IMR-90 (cell line): Measurements from ENCODE around the gene HCK. TPM values are rescaled to one million over a fixed set of nuclear protein-coding genes. Genes with fewer than 3 reads are reported as not detected.

Source experiments
- ATAC-seq: fragments of 200-7000 bp; cut with Tn5 transposase; 2 replicates; pipeline ENCODE4 v1.9.1; 2020; ENCODE audit warnings: low read depth, mild to moderate bottlenecking, moderate library complexity
- BruUV-seq: library from RNA; stranded (reverse); fragments of 400-500 nt; replicated peaks from 2 replicates; lab custom pipeline; 2021; lab: Mats Ljungman, UMichigan
- CTCF ChIA-PET: fragments of 300-600 bp; formaldehyde crosslinking; extraction: SDS; loops from one replicate; lab custom pipeline; 2021; ENCODE audit warnings: antibody characterized with exemption; lab: Yijun Ruan, JAX
- POLR2A ChIA-PET: fragments of 300-600 bp; sonication (Branson Sonifier 250); formaldehyde crosslinking; loops from one replicate; lab custom pipeline; 2022; ENCODE audit warnings: antibody characterized with exemption; ENCODE audit not compliant: unreplicated experiment; lab: Charles Lee
- DNase-seq: peaks from one replicate; pipeline ENCODE4 v3.0.0; 2013
- H2AFZ ChIP-seq: replicated peaks from 2 replicates; pipeline ENCODE3; 2013; ENCODE audit warnings: low read length, mild to moderate bottlenecking; ENCODE audit not compliant: poor library complexity
- H2AK5ac ChIP-seq: 2 replicates; pipeline ENCODE4 v1.6.1; 2013; ENCODE audit warnings: low read depth, low read length, inconsistent platforms
- H2AK9ac ChIP-seq: replicated peaks from 2 replicates; pipeline ENCODE3; 2013; ENCODE audit warnings: mild to moderate bottlenecking, low read depth, low read length, moderate library complexity; ENCODE audit not compliant: poor library complexity
- H2BK120ac ChIP-seq: 2 replicates; pipeline ENCODE4 v1.6.1; 2013; ENCODE audit warnings: low read depth, low read length, inconsistent platforms
- H2BK15ac ChIP-seq: 3 replicates; pipeline ENCODE4 v1.6.1; 2013; ENCODE audit warnings: low read depth, low read length, inconsistent platforms
- H2BK20ac ChIP-seq: 2 replicates; pipeline ENCODE4 v1.6.1; 2013; ENCODE audit warnings: low read depth, mild to moderate bottlenecking, inconsistent platforms, low read length, moderate library complexity
- H2BK5ac ChIP-seq: 2 replicates; pipeline ENCODE4 v1.6.1; 2013; ENCODE audit warnings: mild to moderate bottlenecking, low read depth, low read length, inconsistent platforms; ENCODE audit not compliant: poor library complexity, severe bottlenecking
- H3K14ac ChIP-seq: replicated peaks from 2 replicates; pipeline ENCODE4 v1.6.1; 2013; ENCODE audit warnings: low read depth, low read length, inconsistent platforms
- H3K18ac ChIP-seq: 2 replicates; pipeline ENCODE4 v1.6.1; 2013; ENCODE audit warnings: low read depth, low read length, control low read depth
- H3K23ac ChIP-seq: 2 replicates; pipeline ENCODE4 v1.6.1; 2013; ENCODE audit warnings: low read depth, low read length, inconsistent platforms
- H3K27ac ChIP-seq: 2 replicates; pipeline ENCODE4 v1.5.1; 2013; ENCODE audit warnings: mild to moderate bottlenecking, control low read depth, low read length; ENCODE audit not compliant: insufficient read depth
- H3K27me3 ChIP-seq: 2 replicates; pipeline ENCODE4 v1.6.1; 2013; ENCODE audit warnings: low read length; ENCODE audit not compliant: control insufficient read depth, insufficient read depth
- H3K36me3 ChIP-seq: 2 replicates; pipeline ENCODE4 v1.6.1; 2013; ENCODE audit warnings: low read length, mixed read lengths; ENCODE audit not compliant: control insufficient read depth, insufficient read depth
- H3K4ac ChIP-seq: 2 replicates; pipeline ENCODE4 v1.6.1; 2013; ENCODE audit warnings: low read depth, low read length, inconsistent platforms
- H3K4me1 ChIP-seq: 2 replicates; pipeline ENCODE4 v1.6.1; 2013; ENCODE audit warnings: low read length, mixed read lengths; ENCODE audit not compliant: control insufficient read depth, insufficient read depth
- H3K4me2 ChIP-seq: 2 replicates; pipeline ENCODE4 v1.6.1; 2013; ENCODE audit warnings: low read depth, mild to moderate bottlenecking, control low read depth, low read length, moderate library complexity
- H3K4me3 ChIP-seq: 2 replicates; pipeline ENCODE4 v1.5.1; 2013; ENCODE audit warnings: low read depth, mild to moderate bottlenecking, control low read depth, low read length, moderate library complexity; ENCODE audit not compliant: insufficient read depth
- H3K56ac ChIP-seq: 2 replicates; pipeline ENCODE4 v1.6.1; 2013; ENCODE audit warnings: low read length, inconsistent platforms; ENCODE audit not compliant: insufficient read depth; ENCODE audit errors: extremely low read depth
- H3K79me1 ChIP-seq, 2 experiments: 2 replicates each; pipeline ENCODE4 v1.6.1; 2013; ENCODE audit warnings: low read length in 2 of 2, inconsistent platforms in 1 of 2, low read depth in 1 of 2
- H3K9ac ChIP-seq: 2 replicates; pipeline ENCODE4 v1.6.1; 2013; ENCODE audit warnings: low read depth, low read length, control low read depth
- H3K9me1 ChIP-seq: 2 replicates; pipeline ENCODE4 v1.6.1; 2013; ENCODE audit warnings: low read length, inconsistent platforms; ENCODE audit not compliant: insufficient read depth
- H3K9me3 ChIP-seq: 2 replicates; pipeline ENCODE4 v1.6.1; 2013; ENCODE audit warnings: low read length; ENCODE audit not compliant: control insufficient read depth, insufficient read depth
- H4K20me1 ChIP-seq: 2 replicates; pipeline ENCODE4 v1.6.1; 2013; ENCODE audit warnings: low read length, inconsistent platforms; ENCODE audit not compliant: insufficient read depth
- H4K5ac ChIP-seq: 2 replicates; pipeline ENCODE4 v1.6.1; 2013; ENCODE audit warnings: mild to moderate bottlenecking, low read depth, low read length, control low read depth
- H4K8ac ChIP-seq, 2 experiments: 2 replicates each; pipeline ENCODE4 v1.6.1; 2013; ENCODE audit warnings: low read depth in 2 of 2, low read length in 2 of 2, control low read depth in 1 of 2, inconsistent platforms in 1 of 2
- H4K91ac ChIP-seq: 2 replicates; pipeline ENCODE4 v1.6.1; 2013; ENCODE audit warnings: low read depth, low read length, inconsistent platforms; ENCODE audit not compliant: insufficient read depth
- BHLHE40 ChIP-seq: fragments of 150-350 bp; IDR thresholded peaks from 2 replicates; pipeline ENCODE4 v1.6.1; 2016; ENCODE audit warnings: mild to moderate bottlenecking, low read depth, low read length
- CEBPB ChIP-seq: IDR thresholded peaks from 2 replicates; pipeline ENCODE4 v1.6.1; 2012; ENCODE audit warnings: low read depth, low read length, improper control_type of control experiment
- CHD1 ChIP-seq: IDR thresholded peaks from 2 replicates; pipeline ENCODE4 v1.6.1; 2012; ENCODE audit warnings: low read depth, low read length, improper control_type of control experiment
- CTCF ChIP-seq: conservative IDR thresholded peaks from 2 replicates; pipeline ENCODE4 v1.5.1; 2012; ENCODE audit warnings: mild to moderate bottlenecking, low read depth, low read length, improper control_type of control experiment
- ELK1 ChIP-seq: fragments of 150-350 bp; IDR thresholded peaks from 2 replicates; pipeline ENCODE4 v1.6.1; 2016; ENCODE audit warnings: low read depth, mild to moderate bottlenecking, low read length, moderate library complexity, borderline replicate concordance
- FOS ChIP-seq: fragments of 150-350 bp; IDR thresholded peaks from 2 replicates; pipeline ENCODE4 v1.6.1; 2016; ENCODE audit warnings: low read depth, low read length
- MAFK ChIP-seq: IDR thresholded peaks from 2 replicates; pipeline ENCODE4 v1.6.1; 2012; ENCODE audit warnings: low read depth, low read length, improper control_type of control experiment
- MAZ ChIP-seq: IDR thresholded peaks from 2 replicates; pipeline ENCODE4 v1.6.1; 2012; ENCODE audit warnings: low read depth, mild to moderate bottlenecking, low read length, improper control_type of control experiment, moderate library complexity, borderline replicate concordance
- MXI1 ChIP-seq: IDR thresholded peaks from 2 replicates; pipeline ENCODE4 v1.6.1; 2012; ENCODE audit warnings: low read depth, mild to moderate bottlenecking, low read length, moderate library complexity, borderline replicate concordance
- NFE2L2 ChIP-seq: fragments of 150-350 bp; IDR thresholded peaks from 2 replicates; pipeline ENCODE4 v1.6.1; 2016; ENCODE audit warnings: low read depth, mild to moderate bottlenecking, low read length
- POLR2A ChIP-seq: IDR thresholded peaks from 2 replicates; pipeline ENCODE4 v1.6.1; 2012; ENCODE audit warnings: mild to moderate bottlenecking, low read depth, low read length
- RAD21 ChIP-seq: IDR thresholded peaks from 2 replicates; pipeline ENCODE4 v1.6.1; 2012; ENCODE audit warnings: low read length, improper control_type of control experiment
- RCOR1 ChIP-seq: IDR thresholded peaks from 2 replicates; pipeline ENCODE4 v1.6.1; 2012; ENCODE audit warnings: mild to moderate bottlenecking, low read length, improper control_type of control experiment; ENCODE audit not compliant: insufficient replicate concordance
- RFX5 ChIP-seq: IDR thresholded peaks from 2 replicates; pipeline ENCODE4 v1.8.0; 2012; ENCODE audit warnings: low read depth, mild to moderate bottlenecking, low read length, moderate library complexity
- SMC3 ChIP-seq: fragments of 150-350 bp; IDR thresholded peaks from 2 replicates; pipeline ENCODE4 v1.6.1; 2016; ENCODE audit warnings: low read depth, mild to moderate bottlenecking, antibody characterized with exemption, low read length, moderate library complexity
- WGBS, 2 experiments: methylation state at CpG; one replicate each; pipeline versions ENCODE4 v1.1.5 to v1.1.7; 2013; ENCODE audit warnings: missing lambda C conversion rate in 2 of 2; ENCODE audit not compliant: insufficient read length in 1 of 2; ENCODE audit errors: extremely low coverage in 2 of 2; 5-methylcytosine and 5-hydroxymethylcytosine counted together
- dilution Hi-C: fragments of 300-500 bp; cut with HindIII; formaldehyde crosslinking; loops from one replicate; pipeline ENCODE4 v1.14.3; 2018; ENCODE audit warnings: low sequenced_read_pairs; ENCODE audit not compliant: unreplicated experiment
- in situ Hi-C: fragments of 300-500 bp; cut with MboI; formaldehyde crosslinking; loops from 3 replicates; pipeline ENCODE4 v1.14.3; 2019; ENCODE audit warnings: low sequenced_read_pairs, inconsistent platforms, mixed read lengths
- intact Hi-C: fragments of 100-400 bp; cut with micrococcal nuclease; formaldehyde crosslinking; loops from 2 replicates; pipeline ENCODE4 v1.10.0; 2022
- polyA plus RNA-seq, 3 experiments: library from polyadenylated mRNA; depleted of rRNA; stranded (reverse); fragments of >200 nt; gene quantifications; 2 replicates each; pipeline ENCODE4 v1.2.3, GENCODE V29; 2012; ENCODE audit warnings: low replicate concordance in 1 of 3
- total RNA-seq: library from RNA; depleted of rRNA; stranded (reverse); fragments of >200 nt; gene quantifications from 2 replicates; pipeline ENCODE4 v1.2.3, GENCODE V29; 2012
- TF ChIP-seq, protein P1 (sequence below): fragments of 150-350 bp; IDR thresholded peaks from 2 replicates; pipeline ENCODE4 v1.6.1; 2017; ENCODE audit warnings: mild to moderate bottlenecking, antibody characterized with exemption, low read length, low read depth

The HCK gene
- total and polyA plus RNA-seq, 2 of the 4 experiments (the other 2 are of a cell fraction): not detected

- BruUV-seq: no TSS peak
- Histone ChIP-seq H3K4ac (no peak overlapping the region), H3K9ac (no peak overlapping the region), H3K79me1 (peaks cover 42 to 79% of the 10 kb centered on the region in 2 experiments), H4K20me1 (peaks cover 72% of the 10 kb centered on the region), H3K56ac (no peak overlapping the region), H2BK15ac (no peak overlapping the region), H3K4me3 (no peak overlapping the region), H3K27ac (no peak overlapping the region), H3K14ac (no peak overlapping the region), H4K8ac (no peak overlapping the region), H3K4me2 (no peak overlapping the region), H2BK120ac (no peak overlapping the region), H4K5ac (no peak overlapping the region), H3K9me3 (no peaks in the 10 kb centered on the region), H2BK5ac (no peak overlapping the region), H3K4me1 (peaks cover 2% of the 10 kb centered on the region), H3K23ac (no peak overlapping the region), H3K27me3 (no peaks in the 10 kb centered on the region), H2BK20ac (no peak overlapping the region), H2AK9ac (no peak overlapping the region), H3K18ac (no peak overlapping the region), H4K91ac (no peak overlapping the region), H3K9me1 (peaks cover 28% of the 10 kb centered on the region), H2AK5ac (no peak overlapping the region), H2AFZ (no peak overlapping the region), H3K36me3 (peaks cover 22% of the 10 kb centered on the region)
- no peak for ATAC-seq
- CTCF ChIA-PET: interaction anchor here (2.3 kb wide), 1 partner anchor 14 kb away, joined by 9 read pairs; no protein-coding TSS in a partner anchor
- in situ Hi-C loops: no loop called here
- intact Hi-C loops: no loop called here
- no peak for TF ChIP-seq MAFK
- no peak for TF ChIP-seq CHD1
- TF ChIP-seq RCOR1: no peak
- TF ChIP-seq CTCF: no peak
- TF ChIP-seq RAD21: no peak
- no peak for TF ChIP-seq NFE2L2
- TF ChIP-seq ELK1: no peak
- TF ChIP-seq SMC3: no peak
- no peak for TF ChIP-seq CEBPB
- TF ChIP-seq RFX5: no peak
- no peak for TF ChIP-seq MAZ
- TF ChIP-seq, protein P1, sequence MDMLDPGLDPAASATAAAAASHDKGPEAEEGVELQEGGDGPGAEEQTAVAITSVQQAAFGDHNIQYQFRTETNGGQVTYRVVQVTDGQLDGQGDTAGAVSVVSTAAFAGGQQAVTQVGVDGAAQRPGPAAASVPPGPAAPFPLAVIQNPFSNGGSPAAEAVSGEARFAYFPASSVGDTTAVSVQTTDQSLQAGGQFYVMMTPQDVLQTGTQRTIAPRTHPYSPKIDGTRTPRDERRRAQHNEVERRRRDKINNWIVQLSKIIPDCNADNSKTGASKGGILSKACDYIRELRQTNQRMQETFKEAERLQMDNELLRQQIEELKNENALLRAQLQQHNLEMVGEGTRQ: no peak
- no peak for TF ChIP-seq BHLHE40
- TF ChIP-seq POLR2A: no peak
- TF ChIP-seq MXI1: no peak
- TF ChIP-seq FOS: no peak
- dilution Hi-C loops: no loop called here
- POLR2A ChIA-PET: no interaction called here
- DNase-seq: no peak
- no CpG with 5 or more reads among the region's 10 CpGs for WGBS, 2 experiments
Observed at GRCh38 chr20:32132911-32133549, 81.0 kb downstream of the HCK start.
